NCI-H2227 (cell line): ENCODE data around the gene MOB2.

Experiments used
- DNase-seq: peaks from one replicate; lab custom pipeline; 2025; ENCODE audit not compliant: unreplicated experiment; lab: John Stamatoyannopoulos, UW

MOB2 gene

DNA sequence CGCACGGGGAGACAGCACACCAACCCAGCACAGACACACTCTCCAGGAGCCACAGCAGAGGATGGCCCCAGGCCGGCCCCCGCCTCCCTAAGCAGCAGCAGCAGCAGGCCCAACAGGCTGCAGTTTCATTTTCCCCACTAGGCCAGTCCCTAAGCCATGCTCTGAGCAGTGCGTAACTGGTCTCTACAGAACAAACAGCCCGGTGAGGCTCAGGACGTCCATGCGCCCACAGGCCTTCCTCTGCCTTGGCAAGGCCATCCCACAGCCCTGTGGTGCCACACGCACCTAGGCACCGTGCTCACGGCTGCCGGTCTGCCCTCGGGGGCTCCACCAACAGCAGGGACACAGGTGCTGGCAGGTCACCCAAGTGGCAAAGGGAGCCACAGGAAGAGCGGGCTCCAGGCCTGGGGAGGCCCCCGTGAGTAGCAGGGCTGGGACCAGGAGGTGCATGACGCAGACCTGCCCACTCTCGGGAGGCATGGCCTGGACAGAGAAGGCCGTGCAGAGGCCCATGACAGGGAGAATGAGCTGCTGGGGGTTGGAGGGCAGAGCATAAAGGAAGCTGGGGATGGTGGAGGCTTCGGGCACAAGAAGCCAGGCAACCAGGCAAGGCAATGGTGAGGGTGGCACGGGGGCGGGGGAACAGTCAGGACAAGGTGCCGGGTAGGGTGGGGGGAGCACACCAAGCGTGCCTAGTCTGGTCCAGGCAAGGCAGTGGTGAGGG, 1.4 kb upstream of the MOB2 start:
- DNase-seq: no peak

- DNase-seq: no peak
These were observed 692 bp upstream of the MOB2 start for GRCh38 chr11:1487091-1487850.

DNA sequence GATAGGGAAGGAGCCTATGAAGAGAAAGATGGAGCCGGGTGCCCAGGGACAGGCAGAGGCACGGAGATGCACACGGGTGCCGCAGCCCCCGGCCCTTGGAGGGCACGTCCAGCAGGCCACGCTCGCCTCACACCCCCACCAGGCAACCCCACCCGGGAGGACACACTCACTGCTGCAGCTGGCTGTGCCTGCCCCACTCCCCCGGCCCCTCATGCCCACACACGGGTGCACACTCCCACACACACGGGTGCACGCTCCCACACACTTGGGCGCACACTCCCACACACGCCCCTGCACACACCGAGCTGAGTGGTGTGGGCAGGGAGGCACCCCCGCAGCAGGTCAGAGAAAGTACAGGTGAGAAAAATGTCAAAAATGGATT, 1.1 kb downstream of the MOB2 start:
- no peak for DNase-seq

DNA sequence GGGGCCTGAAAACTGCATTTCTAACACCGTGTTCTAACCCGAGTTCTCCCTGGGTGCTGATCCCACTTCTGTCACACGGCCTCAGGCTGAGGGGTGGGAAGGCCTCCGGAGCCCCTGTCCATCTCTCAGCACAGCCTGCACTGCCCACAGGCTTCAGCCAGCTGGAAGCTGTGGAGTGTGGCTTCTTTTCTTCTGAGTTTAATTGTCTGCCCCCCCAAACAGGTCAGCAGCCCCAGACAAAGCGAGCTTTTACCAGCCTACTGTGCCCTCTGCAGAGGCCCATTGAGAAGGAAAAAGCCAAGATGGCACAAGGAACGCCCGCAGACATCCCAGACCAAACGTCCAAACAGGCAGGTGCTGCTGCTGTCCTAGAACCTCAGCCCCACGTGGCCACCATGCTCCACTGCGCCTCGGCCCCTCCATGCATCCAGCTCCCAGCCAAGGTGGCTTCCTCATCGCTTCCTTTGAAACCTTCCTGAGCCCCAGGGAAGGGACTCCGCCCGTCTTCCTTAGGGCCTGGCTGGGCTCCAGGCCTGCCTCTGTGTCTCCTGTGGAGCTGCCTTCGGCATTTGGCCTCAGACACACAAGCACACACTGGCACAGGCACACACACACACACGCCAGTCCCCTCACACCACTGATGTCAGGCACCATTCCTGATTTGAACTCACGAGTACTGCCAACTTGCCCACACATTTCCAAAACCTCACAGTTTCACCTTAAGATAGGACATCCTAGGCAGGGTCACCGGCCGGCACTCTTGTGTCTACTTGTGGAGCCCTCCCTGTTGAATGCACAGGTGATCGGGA, 1.7 kb downstream of the MOB2 start:
- DNase-seq: peak; percentile 22

DNA sequence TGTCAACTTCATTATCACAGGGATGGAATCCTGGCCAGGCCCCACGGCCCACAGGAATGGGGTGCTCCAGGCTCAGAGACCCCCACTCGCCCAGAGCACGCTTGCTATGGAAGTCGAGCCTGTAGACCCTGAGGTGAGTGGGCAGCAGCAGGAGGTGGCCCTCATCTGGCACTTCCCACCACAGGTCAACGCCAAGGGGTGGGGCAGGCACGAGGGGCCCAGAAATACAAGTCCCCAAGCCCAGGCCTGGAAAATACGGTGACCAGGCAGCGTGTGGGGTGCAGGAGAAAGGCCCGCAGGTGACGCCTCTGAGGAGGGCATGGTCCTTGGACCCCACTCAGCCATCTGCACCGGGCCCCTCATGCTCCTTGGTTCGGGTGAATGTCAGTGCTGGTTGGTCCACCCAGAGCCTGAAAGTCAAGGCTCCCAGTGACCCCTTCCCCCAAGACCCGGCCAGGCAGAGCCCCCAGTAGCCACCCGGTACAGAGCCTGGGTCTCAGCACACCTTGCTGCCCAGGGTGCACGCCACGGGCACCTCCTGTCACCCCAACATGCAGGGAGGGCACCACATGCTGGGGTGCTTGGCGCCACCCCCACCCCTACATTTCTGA, 2.4 kb downstream of the MOB2 start:
- DNase-seq: no peak

GRCh38 chr11:1483445-1483961, 3.1 kb downstream of the MOB2 start:
- no peak for DNase-seq

GRCh38 chr11:1482581-1483444, 3.8 kb downstream of the MOB2 start:
- DNase-seq: no peak

DNA sequence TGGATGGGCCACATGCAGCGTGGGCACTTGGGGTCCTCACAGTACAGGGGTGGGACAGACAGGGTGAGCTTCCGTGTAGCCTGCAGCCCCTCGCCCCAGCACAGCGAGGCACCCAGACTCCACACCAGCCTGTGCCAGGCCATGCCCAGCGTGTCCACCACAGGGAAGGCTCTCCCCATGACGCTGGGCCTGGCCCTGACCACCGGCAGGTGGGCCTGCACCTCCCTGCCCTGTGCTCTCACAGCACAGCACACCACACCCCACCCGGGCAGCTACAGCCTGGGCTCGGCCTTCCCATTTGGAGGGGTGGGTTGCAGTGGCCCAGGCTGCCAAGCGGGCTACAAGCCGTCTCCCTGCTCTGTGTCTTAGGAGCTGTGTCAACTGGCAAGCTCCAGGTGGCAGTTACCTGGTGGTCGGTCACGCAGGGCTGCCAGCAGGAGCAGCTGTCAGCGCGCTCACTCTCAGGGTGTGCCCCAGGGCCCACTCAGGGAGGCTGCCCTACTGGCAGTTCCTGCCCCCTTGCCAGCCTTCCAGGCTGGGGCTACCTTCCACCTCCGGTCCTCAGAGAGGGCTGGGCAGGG, 4.6 kb downstream of the MOB2 start:
- no peak for DNase-seq

DNA sequence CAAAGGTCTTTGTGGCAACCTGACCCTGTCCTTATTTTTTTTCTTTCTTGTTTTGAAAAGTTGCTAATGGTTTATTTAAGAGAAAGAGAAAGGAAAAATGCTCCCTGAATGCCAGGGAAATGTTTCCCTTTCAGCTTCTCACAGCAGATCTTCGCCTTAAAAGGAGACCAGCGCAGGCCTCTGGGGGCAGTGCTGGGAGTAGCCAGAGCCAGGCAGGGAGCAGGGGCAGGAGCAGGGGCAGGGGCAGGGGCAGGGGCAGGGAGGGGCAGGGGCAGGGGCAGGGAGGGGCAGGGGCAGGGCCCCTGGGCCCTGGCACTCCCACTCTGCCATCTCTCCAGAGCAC, 5.1 kb downstream of the MOB2 start:
- no peak for DNase-seq

GRCh38 chr11:1480555-1481482, 5.8 kb downstream of the MOB2 start:
- no peak for DNase-seq

DNA sequence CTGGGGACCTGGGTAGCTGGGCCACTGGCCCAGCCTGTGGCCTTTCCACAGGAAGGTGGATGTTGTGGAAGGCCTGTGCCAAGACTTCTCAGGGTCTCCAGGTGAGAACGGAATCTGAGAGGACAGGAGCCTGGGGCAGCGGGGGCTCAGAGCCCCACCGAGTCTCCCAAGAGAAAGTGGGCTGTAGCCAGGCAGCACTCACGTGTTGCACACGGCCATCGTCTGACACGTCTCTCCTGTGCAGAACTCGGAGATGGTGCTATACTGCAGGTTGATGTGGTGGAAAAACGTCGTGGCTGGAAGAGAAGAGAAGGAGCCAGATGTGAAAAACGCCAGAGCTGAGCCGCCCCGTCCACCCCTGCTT, 6.4 kb downstream of the MOB2 start:
- no peak for DNase-seq

DNA sequence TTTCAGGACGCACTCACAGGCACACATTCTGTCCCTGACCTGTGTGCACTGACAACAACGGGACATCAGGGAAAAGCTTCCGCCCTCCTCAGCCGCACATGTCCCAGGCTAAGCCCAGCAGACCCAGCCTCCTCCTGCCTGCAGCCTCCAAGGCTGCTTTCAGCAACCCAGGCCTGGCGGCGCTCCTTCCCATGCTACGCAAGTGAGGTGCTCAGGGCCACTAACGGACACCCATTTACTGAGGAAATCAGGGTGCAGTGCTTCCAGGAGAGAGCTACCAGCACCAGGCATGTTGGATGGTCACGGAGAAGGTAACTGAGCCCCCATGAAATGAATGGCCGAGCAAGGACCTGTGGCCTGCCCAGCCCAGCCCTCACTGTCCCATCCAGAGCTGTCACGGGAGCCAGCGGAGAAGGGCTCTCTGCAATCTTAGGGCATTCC, 6.9 kb downstream of the MOB2 start:
- DNase-seq: no peak

DNA sequence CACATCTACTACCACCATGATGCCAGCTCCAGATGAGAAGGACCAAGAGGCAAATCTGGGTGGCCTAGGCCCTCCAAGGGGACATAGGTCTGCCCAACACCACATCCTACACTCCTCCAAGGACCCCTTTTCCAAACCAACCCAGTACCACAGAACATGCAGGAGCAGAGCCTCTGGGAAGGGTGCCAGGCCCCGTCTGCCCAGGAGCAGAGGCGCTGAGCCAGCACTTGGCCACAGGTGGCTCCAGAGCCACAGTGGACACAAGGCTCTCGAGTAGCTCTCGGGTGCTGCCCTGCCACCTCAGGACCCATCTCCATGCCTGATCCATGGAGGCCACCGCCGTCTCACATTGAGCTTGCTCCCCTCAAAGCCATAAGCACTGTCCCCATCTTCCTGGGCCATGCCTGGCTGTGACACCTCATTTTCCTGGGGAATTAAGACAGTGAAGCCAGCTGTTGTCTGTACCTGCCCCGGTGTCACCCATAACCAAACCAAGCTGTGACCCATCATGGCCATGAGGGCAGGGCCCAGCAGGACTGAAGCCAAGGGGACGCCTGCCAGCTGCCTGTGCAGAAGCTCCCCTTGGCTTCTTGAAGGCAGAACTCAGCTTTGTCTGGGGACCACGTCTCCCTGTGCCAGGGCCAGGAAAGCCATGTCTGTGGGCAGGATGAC, 7.4 kb downstream of the MOB2 start:
- no peak for DNase-seq

DNA sequence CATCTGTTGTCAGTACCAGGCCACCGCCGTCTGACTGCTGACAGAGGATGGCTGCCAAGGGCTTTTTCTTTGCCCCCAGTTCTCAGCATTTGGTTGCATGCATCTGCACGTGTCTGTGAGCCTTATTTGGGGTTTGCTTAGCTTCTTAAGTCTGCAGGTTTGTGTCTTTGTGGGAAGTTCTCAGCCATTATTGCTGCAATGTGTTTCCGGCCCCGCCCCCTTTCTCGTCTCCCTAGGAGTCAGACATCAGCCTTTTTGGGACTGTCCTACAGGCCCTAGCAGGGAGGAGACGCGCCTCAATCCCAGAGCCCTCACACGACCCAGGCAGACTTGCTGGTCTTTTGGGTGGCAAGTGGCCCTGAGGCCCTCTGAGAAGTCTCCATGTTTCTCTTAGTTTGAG, 8.0 kb downstream of the MOB2 start:
- DNase-seq: no peak

GRCh38 chr11:1478011-1478410, 8.6 kb downstream of the MOB2 start:
- no peak for DNase-seq

DNA sequence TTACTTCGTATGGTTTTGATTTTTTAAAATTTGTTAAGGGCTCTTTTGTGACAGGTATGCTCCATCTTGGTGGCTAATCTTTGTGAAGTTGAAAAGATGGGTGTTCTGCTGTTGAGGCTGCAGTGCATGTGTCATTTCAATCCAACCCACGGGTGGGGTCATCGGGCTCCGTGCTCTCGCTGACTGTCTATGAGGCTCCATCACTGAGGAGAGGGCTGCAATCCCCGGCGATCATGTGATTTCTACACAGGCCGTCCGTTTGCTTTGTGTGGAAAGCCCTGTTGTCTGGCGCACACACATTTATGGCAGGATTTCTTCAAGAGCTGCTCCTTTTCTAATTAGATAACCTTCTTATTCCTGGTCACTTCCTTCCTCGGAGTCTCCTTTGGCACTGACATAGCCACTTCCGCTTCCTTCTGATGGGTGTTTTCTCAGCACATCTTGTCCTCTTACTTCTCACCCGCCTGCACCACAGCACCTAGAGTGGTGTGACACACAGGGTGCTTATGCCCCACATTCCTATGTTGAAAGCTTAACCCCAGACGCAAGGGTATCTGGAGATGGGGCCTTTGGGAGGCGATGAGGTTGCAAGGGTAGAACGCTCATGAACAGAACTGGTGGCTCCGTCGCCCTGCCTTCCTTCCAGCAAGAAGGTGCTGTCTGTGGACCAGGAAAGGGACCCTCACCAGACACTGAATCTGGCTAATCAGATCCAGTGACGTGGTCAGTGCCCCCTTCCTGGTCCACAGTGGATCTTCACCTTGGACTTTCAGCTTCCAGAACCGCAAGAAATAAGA, 9.4 kb downstream of the MOB2 start:
- DNase-seq: no peak

DNA sequence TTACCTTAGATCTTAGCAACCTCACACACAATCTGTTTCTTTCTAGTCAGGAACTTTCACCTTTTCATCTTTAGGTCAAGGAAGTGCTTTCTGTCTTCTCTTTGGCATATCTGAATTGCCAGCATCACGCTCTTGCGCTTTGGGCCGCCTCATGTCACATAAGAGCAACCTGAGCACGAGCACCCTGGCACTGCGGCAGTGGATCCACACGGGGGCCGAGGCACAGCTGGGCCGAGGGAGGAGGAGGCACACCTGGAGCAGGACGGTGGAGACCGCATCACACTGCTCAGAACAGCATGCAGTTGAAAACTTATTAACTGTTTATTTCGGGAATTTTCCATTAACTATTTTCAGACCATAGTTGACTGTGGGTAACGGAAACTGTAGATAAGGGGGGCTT, 10.7 kb downstream of the MOB2 start:
- no peak for DNase-seq

DNA sequence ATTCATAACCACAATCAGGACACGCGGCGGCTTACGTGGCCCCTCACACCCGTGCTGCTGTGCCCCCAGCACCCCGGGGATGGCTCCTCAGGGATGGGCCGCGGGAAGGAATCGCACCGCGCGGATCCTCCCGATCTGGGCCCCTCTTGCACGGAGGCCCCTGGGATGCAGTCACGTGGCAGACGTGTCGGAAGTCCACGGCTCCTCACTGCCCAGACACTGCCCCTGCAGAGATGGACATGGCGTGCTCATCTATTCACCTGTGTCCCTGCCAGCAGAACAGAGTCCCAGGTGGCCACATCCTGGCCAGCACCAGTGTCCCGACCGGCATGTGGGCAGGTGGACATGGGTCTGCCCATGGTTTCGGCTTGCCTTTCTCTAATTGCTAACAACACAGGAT, 12.8 kb downstream of the MOB2 start:
- no peak for DNase-seq
